BLaER1 treated with 17β-estradiol and CSF1 and Interleukin-3, amounts not matched to agents 10 nM and 100 nM (cell line): ENCODE data around the gene CFB.

Experiments
- H3K27ac ChIP-seq, 11 experiments: shearing (Covaris generic); formaldehyde crosslinking; 2 replicates each; pipeline ENCODE4 v1.8.1; 2022
- H3K27me3 ChIP-seq, 11 experiments: shearing (Covaris generic); formaldehyde crosslinking; 2 replicates each; pipeline ENCODE4 v1.8.1; 2022
- H3K36me3 ChIP-seq, 11 experiments: shearing (Covaris generic); formaldehyde crosslinking; 2 replicates each; pipeline ENCODE4 v1.8.1; 2022
- H3K4me1 ChIP-seq, 10 experiments: shearing (Covaris generic); formaldehyde crosslinking; 2 replicates each; pipeline ENCODE4 v1.8.1; 2022
- H3K4me2 ChIP-seq, 11 experiments: shearing (Covaris generic); formaldehyde crosslinking; 2 replicates each; pipeline ENCODE4 v1.8.1; 2022
- H3K4me3 ChIP-seq, 10 experiments: shearing (Covaris generic); formaldehyde crosslinking; 2 replicates each; pipeline ENCODE4 v1.8.1; 2022
- H3K9ac ChIP-seq, 11 experiments: shearing (Covaris generic); formaldehyde crosslinking; 2 replicates each; pipeline ENCODE4 v1.8.1; 2022
- H3K9me3 ChIP-seq, 11 experiments: shearing (Covaris generic); formaldehyde crosslinking; replicated peaks in 1 of 11; 2 replicates each; pipeline ENCODE4 v1.8.1; 2022
- H4K20me1 ChIP-seq, 11 experiments: shearing (Covaris generic); formaldehyde crosslinking; 2 replicates each; pipeline ENCODE4 v1.8.1; 2022
- Cebpa-rat ChIP-seq, 11 experiments: shearing (Covaris generic); IDR thresholded peaks; 2 replicates each; pipeline ENCODE4 v1.8.1; 2022

CFB gene

GRCh38 chr6:31963921-31964320, 18.0 kb downstream of the CFB start:
- H3K36me3 ChIP-seq: peaks cover 82 to 91% (median 90%) of the 10 kb centered on the region in 11 experiments
- H4K20me1 ChIP-seq: peaks cover 0 to 5% (median 0%) of the 10 kb centered on the region in 11 experiments; a peak in 3 of 22 replicates
- H3K4me3 ChIP-seq: no peak overlapping the region
- H3K27ac ChIP-seq: no peak overlapping the region
- no peak overlapping the region for H3K4me2 ChIP-seq
- H3K27me3 ChIP-seq: no peaks in the 10 kb centered on the region
- no peak overlapping the region for H3K9ac ChIP-seq
- TF ChIP-seq Cebpa-rat (IDR thresholded peaks at IDR 0.05): no peak
- H3K9me3 ChIP-seq: no peaks in the 10 kb centered on the region
- H3K4me1 ChIP-seq: peaks cover 15 to 20% (median 16%) of the 10 kb centered on the region in 10 experiments

DNA sequence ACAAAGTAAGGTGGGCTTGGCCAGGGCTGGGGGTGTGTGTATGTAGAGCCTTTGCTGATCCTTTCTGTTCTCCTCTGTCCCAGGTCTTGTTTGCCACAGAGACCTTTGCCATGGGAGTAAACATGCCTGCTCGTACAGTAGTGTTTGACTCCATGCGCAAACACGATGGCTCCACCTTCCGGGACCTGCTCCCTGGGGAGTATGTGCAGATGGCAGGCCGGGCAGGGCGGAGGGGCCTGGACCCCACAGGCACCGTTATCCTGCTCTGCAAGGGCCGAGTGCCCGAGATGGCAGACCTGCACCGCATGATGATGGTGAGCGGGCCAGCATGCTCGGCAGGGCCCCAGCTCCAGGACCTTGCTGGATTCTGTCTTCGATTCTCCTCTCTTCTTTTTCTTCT, 19.8 kb downstream of the CFB start:
- Histone ChIP-seq H3K27ac (no peak overlapping the region), H4K20me1 (peaks cover 0 to 17% (median 0%) of the 10 kb centered on the region in 11 experiments; a peak in 4 of 22 replicates), H3K4me1 (peaks cover 9 to 16% (median 13%) of the 10 kb centered on the region in 10 experiments), H3K36me3 (peaks cover 95 to 100% (median 100%) of the 10 kb centered on the region in 11 experiments), H3K27me3 (no peaks in the 10 kb centered on the region), H3K4me3 (no peak overlapping the region), H3K9ac (no peak overlapping the region; a peak in 2 of 22 replicates), H3K9me3 (no peaks in the 10 kb centered on the region), H3K4me2 (no peak overlapping the region)
- TF ChIP-seq Cebpa-rat (IDR thresholded peaks at IDR 0.05): no peak

GRCh38 chr6:31966506-31966905, 20.6 kb downstream of the CFB start:
- Histone ChIP-seq H3K4me2 (no peak overlapping the region), H3K4me3 (no peak overlapping the region), H3K9me3 (no peaks in the 10 kb centered on the region), H4K20me1 (peaks cover 0 to 17% (median 0%) of the 10 kb centered on the region in 11 experiments; a peak in 4 of 22 replicates), H3K27ac (no peak overlapping the region), H3K36me3 (peaks cover 87 to 96% (median 94%) of the 10 kb centered on the region in 11 experiments), H3K4me1 (peaks cover 16 to 24% (median 20%) of the 10 kb centered on the region in 10 experiments), H3K9ac (no peak overlapping the region), H3K27me3 (no peaks in the 10 kb centered on the region)
- TF ChIP-seq Cebpa-rat (IDR thresholded peaks at IDR 0.05): no peak

DNA sequence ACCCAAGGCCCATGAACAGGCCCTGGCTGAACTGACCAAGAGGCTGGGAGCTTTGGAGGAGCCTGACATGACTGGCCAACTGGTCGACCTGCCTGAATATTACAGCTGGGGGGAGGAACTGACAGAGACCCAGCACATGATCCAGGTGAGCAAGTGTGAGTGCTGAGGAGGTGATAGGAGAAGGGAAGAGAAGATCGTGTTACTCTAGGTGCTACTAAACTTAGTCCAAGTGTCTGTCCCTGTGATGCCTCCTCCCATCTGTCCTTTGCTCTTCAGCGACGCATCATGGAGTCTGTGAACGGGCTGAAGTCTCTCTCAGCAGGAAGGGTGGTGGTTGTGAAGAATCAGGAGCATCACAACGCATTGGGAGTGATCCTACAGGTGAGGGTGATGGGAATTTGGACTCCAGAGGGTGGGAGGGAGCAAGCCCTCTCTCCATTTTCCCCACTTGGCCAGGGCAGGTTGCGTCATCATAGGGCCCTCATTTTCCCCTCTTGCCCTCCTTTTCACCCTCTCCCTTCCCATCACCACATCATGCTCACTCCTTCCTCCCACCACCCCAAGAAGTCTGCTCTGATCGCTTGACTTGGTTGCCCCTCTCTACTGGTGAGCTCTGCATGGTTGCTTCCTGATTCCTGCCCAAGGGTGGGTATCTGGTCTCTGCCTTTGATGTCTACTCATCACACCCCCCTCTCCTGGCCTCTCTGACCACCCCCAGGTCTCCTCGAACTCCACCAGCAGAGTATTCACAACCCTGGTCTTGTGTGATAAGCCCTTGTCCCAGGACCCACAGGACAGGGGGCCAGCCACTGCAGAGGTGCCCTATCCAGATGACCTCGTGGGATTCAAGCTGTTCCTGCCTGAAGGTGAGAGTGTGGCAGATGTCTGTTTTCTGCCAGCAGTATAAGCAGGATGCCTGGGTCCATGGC, 21.4 kb downstream of the CFB start:
- Histone ChIP-seq H3K27ac (no peak overlapping the region), H3K4me3 (no peak overlapping the region), H3K4me2 (no peak overlapping the region), H4K20me1 (peaks cover 0 to 17% (median 0%) of the 10 kb centered on the region in 11 experiments; a peak in 4 of 22 replicates), H3K4me1 (peaks cover 17 to 25% (median 21%) of the 10 kb centered on the region in 10 experiments), H3K27me3 (no peaks in the 10 kb centered on the region), H3K36me3 (peaks cover 79 to 89% (median 87%) of the 10 kb centered on the region in 11 experiments), H3K9ac (no peak overlapping the region), H3K9me3 (no peaks in the 10 kb centered on the region)
- 0 out of 22 replicates have a peak, but pooled peaks of 1 of the 11 experiments have one; percentile 20 for TF ChIP-seq Cebpa-rat (IDR thresholded peaks at IDR 0.05)

DNA sequence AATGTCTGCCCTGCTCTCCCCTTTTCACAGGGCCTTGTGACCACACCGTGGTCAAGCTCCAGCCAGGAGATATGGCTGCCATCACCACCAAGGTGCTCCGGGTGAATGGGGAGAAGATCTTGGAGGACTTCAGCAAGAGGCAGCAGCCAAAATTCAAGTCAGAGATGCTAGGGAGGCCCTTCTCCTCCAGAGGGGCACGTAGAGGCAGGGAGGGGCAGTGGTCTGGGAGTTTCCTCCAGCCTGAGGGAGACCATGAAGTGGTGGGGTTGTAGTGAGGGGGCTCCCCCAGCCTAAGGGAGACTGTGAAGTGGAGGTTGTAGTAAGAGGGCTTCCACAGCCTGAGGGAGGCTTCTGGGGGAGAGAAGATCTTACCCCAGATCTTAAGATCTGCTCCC, 22.0 kb downstream of the CFB start:
- no peaks in the 10 kb centered on the region for H3K27me3 ChIP-seq
- H3K27ac ChIP-seq: no peak overlapping the region
- TF ChIP-seq Cebpa-rat (IDR thresholded peaks at IDR 0.05): no peak
- peaks cover 73 to 82% (median 80%) of the 10 kb centered on the region in 11 experiments for H3K36me3 ChIP-seq
- no peak overlapping the region for H3K9ac ChIP-seq
- peaks cover 19 to 29% (median 25%) of the 10 kb centered on the region in 10 experiments for H3K4me1 ChIP-seq
- no peaks in the 10 kb centered on the region for H3K9me3 ChIP-seq
- H4K20me1 ChIP-seq: peaks cover 0 to 17% (median 0%) of the 10 kb centered on the region in 11 experiments; a peak in 4 of 22 replicates
- H3K4me3 ChIP-seq: no peak overlapping the region
- H3K4me2 ChIP-seq: no peak overlapping the region

GRCh38 chr6:31968326-31968725, 22.4 kb downstream of the CFB start:
- no peak overlapping the region for H3K9ac ChIP-seq
- H3K4me1 ChIP-seq: peaks cover 23 to 33% (median 29%) of the 10 kb centered on the region in 10 experiments
- H3K4me3 ChIP-seq: no peak overlapping the region
- TF ChIP-seq Cebpa-rat (IDR thresholded peaks at IDR 0.05): no peak
- no peak overlapping the region for H3K4me2 ChIP-seq
- peaks cover 0 to 17% (median 0%) of the 10 kb centered on the region in 11 experiments; a peak in 4 of 22 replicates for H4K20me1 ChIP-seq
- H3K36me3 ChIP-seq: peaks cover 69 to 78% (median 76%) of the 10 kb centered on the region in 11 experiments
- no peak overlapping the region for H3K27ac ChIP-seq
- H3K9me3 ChIP-seq: no peaks in the 10 kb centered on the region
- H3K27me3 ChIP-seq: no peaks in the 10 kb centered on the region

GRCh38 chr6:31968791-31969711, 23.2 kb downstream of the CFB start:
- H4K20me1 ChIP-seq: peaks cover 0 to 17% (median 0%) of the 10 kb centered on the region in 11 experiments; a peak in 4 of 22 replicates
- no peaks in the 10 kb centered on the region for H3K27me3 ChIP-seq
- H3K4me3 ChIP-seq: no peak overlapping the region
- H3K4me2 ChIP-seq: peak overlapping the region in 4 of 11 experiments; percentile 12 to 98 (median 96); a peak in 5 of 22 replicates
- TF ChIP-seq Cebpa-rat (IDR thresholded peaks at IDR 0.05): no peak
- peaks cover 62 to 73% (median 69%) of the 10 kb centered on the region in 11 experiments for H3K36me3 ChIP-seq
- peak overlapping the region in 4 of 11 experiments; percentile 13 to 94 (median 38); a peak in 2 of 22 replicates for H3K9ac ChIP-seq
- H3K9me3 ChIP-seq: no peaks in the 10 kb centered on the region
- peak overlapping the region in 1 of 11 experiments; percentile 44; a peak in 2 of 22 replicates for H3K27ac ChIP-seq
- H3K4me1 ChIP-seq: peaks cover 31 to 39% (median 35%) of the 10 kb centered on the region in 10 experiments
